ENCODE measurements around the gene F10. TPM values are rescaled to one million over a fixed set of nuclear protein-coding genes. Genes with fewer than 3 reads are reported as not detected.

Gene F10
- total RNA-seq, 1 donor from 2014 or later = 8.9 TPM

- Histone ChIP-seq H3K36me3 (peaks cover 94% of the 10 kb centered on the region), H3K27ac (peak overlapping the region; percentile 0), H3K4me3 (no peak overlapping the region), H3K4me1 (no peaks in the 10 kb centered on the region), H3K27me3 (ENCODE audit: low read depth) (no peaks in the 10 kb centered on the region), H3K9me3 (no peaks in the 10 kb centered on the region)
- TF ChIP-seq, protein P1, sequence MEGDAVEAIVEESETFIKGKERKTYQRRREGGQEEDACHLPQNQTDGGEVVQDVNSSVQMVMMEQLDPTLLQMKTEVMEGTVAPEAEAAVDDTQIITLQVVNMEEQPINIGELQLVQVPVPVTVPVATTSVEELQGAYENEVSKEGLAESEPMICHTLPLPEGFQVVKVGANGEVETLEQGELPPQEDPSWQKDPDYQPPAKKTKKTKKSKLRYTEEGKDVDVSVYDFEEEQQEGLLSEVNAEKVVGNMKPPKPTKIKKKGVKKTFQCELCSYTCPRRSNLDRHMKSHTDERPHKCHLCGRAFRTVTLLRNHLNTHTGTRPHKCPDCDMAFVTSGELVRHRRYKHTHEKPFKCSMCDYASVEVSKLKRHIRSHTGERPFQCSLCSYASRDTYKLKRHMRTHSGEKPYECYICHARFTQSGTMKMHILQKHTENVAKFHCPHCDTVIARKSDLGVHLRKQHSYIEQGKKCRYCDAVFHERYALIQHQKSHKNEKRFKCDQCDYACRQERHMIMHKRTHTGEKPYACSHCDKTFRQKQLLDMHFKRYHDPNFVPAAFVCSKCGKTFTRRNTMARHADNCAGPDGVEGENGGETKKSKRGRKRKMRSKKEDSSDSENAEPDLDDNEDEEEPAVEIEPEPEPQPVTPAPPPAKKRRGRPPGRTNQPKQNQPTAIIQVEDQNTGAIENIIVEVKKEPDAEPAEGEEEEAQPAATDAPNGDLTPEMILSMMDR (IDR thresholded peaks at IDR 0.05) = no peak
- DNase-seq = no peak
- intact Hi-C loops (cut with DNase I) = no loop called here
- ATAC-seq = no peak
Observed at GRCh38 chr13:113178896-113179167, 56.2 kb downstream of the F10 start.

DNA sequence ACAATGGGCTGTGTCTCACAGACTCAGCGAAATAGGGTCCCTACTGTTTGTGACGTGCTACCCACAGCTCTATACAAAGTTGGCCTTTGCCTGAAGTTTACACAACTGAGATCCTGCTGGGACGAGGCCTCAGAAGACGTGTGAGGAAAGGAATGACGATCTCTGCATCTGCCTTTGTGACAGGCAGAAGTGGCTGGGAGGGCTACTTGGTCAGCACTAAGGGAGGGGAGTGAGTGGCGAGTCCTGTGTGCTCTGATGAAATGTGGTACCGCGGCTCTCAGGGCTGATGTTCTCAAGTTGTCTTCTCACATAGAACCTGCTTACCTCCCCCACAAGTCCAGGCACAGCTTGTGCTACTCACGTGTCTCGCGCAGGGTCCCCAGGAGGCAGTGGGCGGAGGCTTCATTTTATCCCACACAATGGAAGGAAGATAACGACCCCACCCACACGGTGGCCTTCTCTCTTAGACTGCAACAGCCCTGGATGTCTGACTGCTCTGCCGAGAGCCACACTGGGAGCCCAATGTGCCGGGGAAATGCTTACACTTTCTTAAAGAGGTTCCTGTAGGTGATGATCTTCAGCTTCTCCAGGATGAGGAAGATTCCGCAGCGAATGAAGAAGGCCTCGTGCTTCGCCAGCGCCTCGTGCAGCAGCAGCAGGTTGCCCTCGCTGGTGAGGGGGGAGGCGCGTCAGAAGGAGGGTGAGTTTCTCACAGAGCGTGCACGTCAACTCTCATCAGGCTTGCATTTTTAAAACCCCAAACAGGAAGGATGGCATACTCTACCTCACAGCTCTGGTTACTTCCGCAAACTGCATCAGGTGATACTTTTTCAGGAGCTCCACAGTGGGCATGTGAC lies 57.0 kb downstream of the F10 start:
- Histone ChIP-seq H3K36me3 (peaks cover 97% of the 10 kb centered on the region), H3K27me3 (ENCODE audit: low read depth) (no peaks in the 10 kb centered on the region), H3K9me3 (no peaks in the 10 kb centered on the region), H3K4me3 (no peak overlapping the region), H3K27ac (peak overlapping the region; percentile 0), H3K4me1 (no peaks in the 10 kb centered on the region)
- ATAC-seq (peak in 1 of 2 donors; percentile 24), DNase-seq (no peak)
- TF ChIP-seq, protein P1 (IDR thresholded peaks at IDR 0.05) = no peak
- intact Hi-C loops (cut with DNase I) = no loop called here

GRCh38 chr13:113182046-113182445 lies 59.4 kb downstream of the F10 start:
- no peak for ATAC-seq
- Histone ChIP-seq H3K9me3 (no peaks in the 10 kb centered on the region), H3K27me3 (ENCODE audit: low read depth) (no peaks in the 10 kb centered on the region), H3K4me1 (no peaks in the 10 kb centered on the region), H3K4me3 (no peak overlapping the region), H3K27ac (no peak overlapping the region), H3K36me3 (peaks cover 86% of the 10 kb centered on the region)
- intact Hi-C loops (cut with DNase I) = no loop called here
- DNase-seq = no peak
- TF ChIP-seq, protein P1 (IDR thresholded peaks at IDR 0.05) = no peak

DNA sequence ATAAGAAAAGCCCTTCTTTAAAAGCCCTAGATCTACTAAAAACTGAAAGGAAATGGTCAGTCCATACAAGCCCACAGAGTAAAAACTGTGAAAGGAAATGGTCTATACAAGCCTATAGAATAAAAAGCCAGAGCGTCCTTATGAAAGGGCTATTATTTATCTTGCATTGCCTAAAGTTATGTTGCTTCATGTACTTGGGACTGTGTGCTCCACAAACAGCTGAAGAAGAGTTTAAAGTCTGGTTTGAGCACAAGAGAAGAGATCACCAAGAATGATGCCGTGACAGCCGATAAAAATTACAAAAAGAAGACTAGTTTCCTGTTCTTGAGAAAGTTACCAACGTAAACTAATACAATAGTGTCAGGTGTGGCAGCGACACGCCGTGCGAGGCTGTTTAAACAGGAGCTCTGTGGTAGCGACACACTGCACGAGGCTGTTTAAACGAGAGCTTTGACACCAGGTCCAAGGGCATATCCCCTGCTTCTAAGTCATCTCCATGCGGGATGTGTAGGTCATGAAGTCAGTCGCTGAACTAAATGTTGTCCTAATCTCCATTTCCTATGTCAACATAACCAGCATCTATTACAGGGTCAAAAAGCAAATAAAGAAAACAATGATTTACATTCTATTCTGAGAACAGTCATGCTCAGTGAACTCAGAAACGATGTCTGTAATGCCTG lies 61.0 kb downstream of the F10 start:
- no peaks in the 10 kb centered on the region for H3K4me1 ChIP-seq
- TF ChIP-seq, protein P1 (IDR thresholded peaks at IDR 0.05) = no peak
- H3K9me3 ChIP-seq = no peaks in the 10 kb centered on the region
- no peak overlapping the region for H3K27ac ChIP-seq
- peaks cover 85% of the 10 kb centered on the region for H3K36me3 ChIP-seq
- DNase-seq (no peak), ATAC-seq (no peak)
- intact Hi-C loops (cut with DNase I) = no loop called here
- no peaks in the 10 kb centered on the region for H3K27me3 ChIP-seq (ENCODE audit: low read depth)
- H3K4me3 ChIP-seq = no peak overlapping the region

DNA sequence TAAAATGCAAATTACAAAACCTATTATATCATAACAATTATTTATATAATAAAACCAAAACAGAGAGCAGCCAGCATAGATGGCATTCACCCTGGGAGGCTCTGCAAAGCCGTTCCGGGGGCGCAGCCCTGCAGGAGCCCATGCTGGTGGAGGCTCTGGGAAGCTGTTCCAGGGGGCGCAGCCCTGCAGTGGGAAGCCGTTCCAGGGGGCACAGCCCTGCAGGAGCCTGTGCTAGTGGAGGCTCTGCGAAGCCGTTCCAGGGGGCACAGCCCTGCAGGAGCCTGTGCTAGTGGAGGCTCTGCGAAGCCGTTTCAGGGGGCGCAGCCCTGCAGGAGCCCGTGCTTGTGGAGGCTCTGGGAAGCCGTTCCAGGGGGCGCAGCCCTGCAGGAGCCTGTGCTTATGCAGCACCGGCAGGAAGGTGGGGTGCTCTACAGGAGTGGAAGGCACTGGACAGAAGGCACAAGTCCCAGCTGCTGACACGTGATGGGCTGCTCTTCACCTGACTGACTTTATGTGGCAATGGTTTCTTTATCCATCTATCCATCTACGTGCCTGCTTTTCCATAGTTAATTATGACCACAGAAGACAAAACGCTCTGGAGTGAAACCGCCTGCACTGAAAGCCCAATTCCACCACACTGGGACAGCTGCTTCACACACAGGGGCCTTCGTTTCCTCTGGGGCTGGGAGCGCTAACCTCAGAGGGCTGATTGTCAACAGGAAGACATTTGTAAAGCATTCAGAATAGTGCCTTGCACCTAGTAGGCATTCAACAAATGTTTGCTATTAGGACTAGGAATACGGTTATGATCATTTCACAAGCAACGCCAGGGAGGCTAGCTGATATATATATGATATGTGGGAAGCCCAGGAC lies 62.2 kb downstream of the F10 start:
- no peak for DNase-seq
- Histone ChIP-seq H3K9me3 (no peaks in the 10 kb centered on the region), H3K27me3 (ENCODE audit: low read depth) (no peaks in the 10 kb centered on the region), H3K36me3 (peaks cover 78% of the 10 kb centered on the region), H3K4me3 (no peak overlapping the region), H3K27ac (peak overlapping the region; percentile 2), H3K4me1 (no peaks in the 10 kb centered on the region)
- intact Hi-C loops (cut with DNase I) = no loop called here
- TF ChIP-seq, protein P1 (IDR thresholded peaks at IDR 0.05) = no peak
- no peak for ATAC-seq
